Kidney (tissue), 14 donors: ENCODE data around the gene FADS2. TPM values are rescaled to one million over a fixed set of nuclear protein-coding genes. Genes with fewer than 3 reads are reported as not detected.
A peak's percentile ranks its signal among the peaks of the same experiment; 100 is the strongest.

ENCODE experiments used
- DNase-seq, 5 donors: peaks; one replicate each; pipeline ENCODE4 v3.0.0-alpha.2; 2013 to 2020
- FAIRE-seq: peaks from 2 replicates; lab custom pipeline; 2012; peaks lifted over from hg19 to GRCh38; lab: Jason Lieb, UNC
- H3K27ac ChIP-seq, 2 donors: one replicate each; pipeline ENCODE4 v1.7.0; 2013; ENCODE audit warnings: low read depth in 2 of 2, low read length in 2 of 2, inconsistent platforms in 1 of 2
- H3K27me3 ChIP-seq: one replicate; pipeline ENCODE4 v1.7.1; 2013; ENCODE audit warnings: low read length, inconsistent platforms; ENCODE audit not compliant: control insufficient read depth, insufficient read depth
- H3K36me3 ChIP-seq, 3 donors: one replicate each; pipeline versions ENCODE4 v1.7.0 to v1.7.1; 2013; ENCODE audit warnings: low read length in 3 of 3, control low read depth in 1 of 3, inconsistent platforms in 1 of 3; ENCODE audit not compliant: insufficient read depth in 3 of 3, control insufficient read depth in 2 of 3
- H3K4me1 ChIP-seq, 3 donors: one replicate each; pipeline versions ENCODE4 v1.7.0 to v1.7.1; 2013; ENCODE audit warnings: low read length in 3 of 3, inconsistent platforms in 1 of 3, low read depth in 1 of 3; ENCODE audit not compliant: control insufficient read depth in 2 of 3, insufficient read depth in 2 of 3
- H3K4me3 ChIP-seq, 3 donors: one replicate each; pipeline versions ENCODE4 v1.7.0 to v1.8.1; 2013; ENCODE audit warnings: low read length in 3 of 3, control low read depth in 1 of 3, inconsistent platforms in 1 of 3
- H3K9ac ChIP-seq, 3 donors: one replicate each; pipeline versions ENCODE4 v1.7.0 to v1.7.1; 2013; ENCODE audit warnings: low read length in 3 of 3, control low read depth in 1 of 3, inconsistent platforms in 1 of 3
- H3K9me3 ChIP-seq, 3 donors: one replicate each; pipeline versions ENCODE4 v1.7.0 to v1.7.1; 2013; ENCODE audit warnings: low read length in 3 of 3, control low read depth in 1 of 3, inconsistent platforms in 1 of 3; ENCODE audit not compliant: control insufficient read depth in 2 of 3, insufficient read depth in 1 of 3
- CTCF ChIP-seq: IDR thresholded peaks from 3 replicates; pipeline ENCODE4 v1.5.1; 2012; ENCODE audit warnings: mild to moderate bottlenecking, moderate library complexity, borderline replicate concordance; ENCODE audit not compliant: insufficient read depth; ENCODE audit errors: extremely low read depth
- intact Hi-C: fragments of 100-400 bp; cut with DNase I; formaldehyde crosslinking; loops from one replicate; pipeline ENCODE4 v1.11.1; 2022
- polyA plus RNA-seq: library from polyadenylated mRNA; stranded (reverse); fragments of 350-450 nt; fragmentation: Illumina TruSeq; extraction: RNeasy Lipid Tissue Mini Kit (QIAGEN cat#74804); gene quantifications from one replicate; pipeline ENCODE4 v1.2.3, GENCODE V29; 2014; ENCODE audit warnings: low read depth, low replicate concordance; ENCODE audit not compliant: insufficient read depth
- total RNA-seq: library from RNA; stranded (reverse); fragmentation: NEBNext Ultra II Directional; extraction: Animal tissue kit (Norgen Biotek cat#: 25700); gene quantifications from one replicate; pipeline ENCODE4 v1.2.1, GENCODE V29; 2021
- donor health status: control.
- donor health status: control.
- donor health status: control.
- donor health status: control.
- donor health status: control.
- donor health status: DM: yes; HTN: yes; CAD: no.
- donor health status: Normal renal cell carcinoma (clear cell type).

FADS2 gene
- total and polyA plus RNA-seq, 2 donors from 2014 or later: 9.8 to 49.2 TPM

GRCh38 chr11:61903845-61904244 is 75.7 kb downstream of the FADS2 start:
- Histone ChIP-seq H3K4me1 (peaks cover 0 to 20% (median 19%) of the 10 kb centered on the region in 3 donors), H3K9me3 (no peaks in the 10 kb centered on the region), H3K36me3 (no peaks in the 10 kb centered on the region), H3K27me3 (no peaks in the 10 kb centered on the region), H3K9ac (peak overlapping the region in 1 of 3 donors; percentile 65), H3K4me3 (peak overlapping the region in 1 of 3 donors; percentile 55), H3K27ac (no peak overlapping the region)
- no peak for DNase-seq
- intact Hi-C loops: loop anchor here (5.0 kb wide), 1 partner anchor 43 kb away; no protein-coding TSS in a partner anchor
- no peak for FAIRE-seq
- TF ChIP-seq CTCF: no peak

- Histone ChIP-seq H3K4me3 (peak overlapping the region in 2 of 3 donors; percentile 55 to 68), H3K9ac (peak overlapping the region in 1 of 3 donors; percentile 65), H3K27me3 (no peaks in the 10 kb centered on the region), H3K4me1 (peaks cover 0 to 19% (median 18%) of the 10 kb centered on the region in 3 donors), H3K9me3 (no peaks in the 10 kb centered on the region), H3K27ac (peak overlapping the region in 1 of 2 donors; percentile 54), H3K36me3 (no peaks in the 10 kb centered on the region)
- TF ChIP-seq CTCF: no peak
- FAIRE-seq (no peak), DNase-seq (peak; percentile 85 to 91 (median 88))
- intact Hi-C loops: loop anchor here (5.0 kb wide), 1 partner anchor 43 kb away; no protein-coding TSS in a partner anchor
Measured at GRCh38 chr11:61904539-61905048, 76.5 kb downstream of the FADS2 start.

GRCh38 chr11:61905067-61905696 is 77.1 kb downstream of the FADS2 start:
- intact Hi-C loops: no loop called here
- peak overlapping the region; percentile 41 to 54 for H3K27ac ChIP-seq

More at GRCh38 chr11:61905067-61905696, 77.1 kb downstream of the FADS2 start:
- DNase-seq (peak in 1 of 5 donors; percentile 49), FAIRE-seq (no peak)
- peaks cover 0 to 19% (median 18%) of the 10 kb centered on the region in 3 donors for H3K4me1 ChIP-seq
- no peak overlapping the region for H3K4me3 ChIP-seq
- H3K27me3 ChIP-seq: no peaks in the 10 kb centered on the region
- TF ChIP-seq CTCF: no peak
- H3K36me3 ChIP-seq: no peaks in the 10 kb centered on the region
- H3K9me3 ChIP-seq: no peaks in the 10 kb centered on the region
- H3K9ac ChIP-seq: no peak overlapping the region
